ENCODE data around the gene RPL29.
"Not testable (repeated sequence)": the region's sequence is repeated elsewhere in the genome, so short reads cannot be mapped to it uniquely, and the experiment has no call there.

The RPL29 gene

GRCh38 chr3:51997172-51997571, 1.5 kb upstream of the RPL29 start:
- DNase-seq (ENCODE audit: low read depth, low spot score): no peak
- Histone ChIP-seq H3K4me3 (ENCODE audit: insufficient read length, low read depth) (no peak overlapping the region), H3K27me3 (ENCODE audit: insufficient read depth, insufficient read length) (peaks cover 5% of the 10 kb centered on the region), H3K9ac (ENCODE audit: insufficient read length, low read depth) (no peak overlapping the region), H3K9me3 (ENCODE audit: insufficient read depth, low read length) (no peaks in the 10 kb centered on the region), H3K4me1 (ENCODE audit: insufficient read depth, insufficient read length) (peaks cover 13% of the 10 kb centered on the region), H3K36me3 (ENCODE audit: insufficient read depth, insufficient read length, low read length) (peaks cover 32% of the 10 kb centered on the region)
- TF ChIP-seq SUZ12 (IDR thresholded peaks at IDR 0.05; ENCODE audit: extremely low read depth, insufficient read depth, insufficient read length) (no peak), ZNF274 (IDR thresholded peaks at IDR 0.05; ENCODE audit: low read depth, low read length) (no peak), YY1 (IDR thresholded peaks at IDR 0.05; ENCODE audit: insufficient read depth, insufficient read length) (no peak)

GRCh38 chr3:51994530-51994929, 1.2 kb downstream of the RPL29 start:
- peaks cover 43% of the 10 kb centered on the region for H3K36me3 ChIP-seq (ENCODE audit: insufficient read depth, insufficient read length, low read length)
- peaks cover 13% of the 10 kb centered on the region for H3K4me1 ChIP-seq (ENCODE audit: insufficient read depth, insufficient read length)
- no peaks in the 10 kb centered on the region for H3K9me3 ChIP-seq (ENCODE audit: insufficient read depth, low read length)
- peak overlapping the region; percentile 99 for H3K9ac ChIP-seq (ENCODE audit: insufficient read length, low read depth)
- H3K27me3 ChIP-seq (ENCODE audit: insufficient read depth, insufficient read length): no peaks in the 10 kb centered on the region
- DNase-seq (ENCODE audit: low read depth, low spot score): no peak
- peak overlapping the region; percentile 98 for H3K4me3 ChIP-seq (ENCODE audit: insufficient read length, low read depth)
- TF ChIP-seq ZNF274 (IDR thresholded peaks at IDR 0.05; ENCODE audit: low read depth, low read length) (no peak), SUZ12 (IDR thresholded peaks at IDR 0.05; ENCODE audit: extremely low read depth, insufficient read depth, insufficient read length) (no peak), YY1 (IDR thresholded peaks at IDR 0.05; ENCODE audit: insufficient read depth, insufficient read length) (no peak)

DNA sequence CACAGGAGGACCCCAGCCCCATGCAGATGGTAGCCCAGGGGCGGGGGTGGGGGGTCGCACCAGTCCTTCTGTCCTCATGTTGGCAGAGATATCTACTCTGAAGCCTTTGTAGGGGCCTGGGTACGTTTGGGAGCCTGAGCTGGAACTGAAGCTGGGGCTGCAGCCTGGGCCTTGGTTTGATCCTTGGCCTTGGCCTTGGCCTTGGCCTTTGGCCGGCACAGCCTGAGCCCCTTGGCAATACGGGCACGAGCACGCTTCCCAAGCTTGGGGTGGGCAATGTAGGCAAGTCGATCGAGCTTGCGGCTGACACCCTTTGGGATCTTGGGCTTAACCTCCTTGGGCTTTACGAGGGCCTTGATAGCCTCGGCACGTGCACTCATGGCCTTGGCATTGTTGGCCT, 2.0 kb downstream of the RPL29 start:
- H3K4me3 ChIP-seq (ENCODE audit: insufficient read length, low read depth); DNase-seq (ENCODE audit: low read depth, low spot score); H3K9ac ChIP-seq (ENCODE audit: insufficient read length, low read depth); H3K9me3 ChIP-seq (ENCODE audit: insufficient read depth, low read length); H3K27me3 ChIP-seq (ENCODE audit: insufficient read depth, insufficient read length): not testable (repeated sequence)
- Histone ChIP-seq H3K36me3 (ENCODE audit: insufficient read depth, insufficient read length, low read length) (peaks cover 46% of the 10 kb centered on the region), H3K4me1 (ENCODE audit: insufficient read depth, insufficient read length) (peaks cover 20% of the 10 kb centered on the region)

- Histone ChIP-seq H3K4me1 (ENCODE audit: insufficient read depth, insufficient read length) (peaks cover 25% of the 10 kb centered on the region), H3K9me3 (ENCODE audit: insufficient read depth, low read length) (no peaks in the 10 kb centered on the region), H3K36me3 (ENCODE audit: insufficient read depth, insufficient read length, low read length) (peaks cover 46% of the 10 kb centered on the region), H3K27me3 (ENCODE audit: insufficient read depth, insufficient read length) (no peaks in the 10 kb centered on the region), H3K9ac (ENCODE audit: insufficient read length, low read depth) (no peak overlapping the region), H3K4me3 (ENCODE audit: insufficient read length, low read depth) (no peak overlapping the region)
- TF ChIP-seq ZNF274 (IDR thresholded peaks at IDR 0.05; ENCODE audit: low read depth, low read length) (no peak), SUZ12 (IDR thresholded peaks at IDR 0.05; ENCODE audit: extremely low read depth, insufficient read depth, insufficient read length) (no peak), YY1 (IDR thresholded peaks at IDR 0.05; ENCODE audit: insufficient read depth, insufficient read length) (no peak)
- DNase-seq (ENCODE audit: low read depth, low spot score): no peak
Measured at GRCh38 chr3:51992017-51992682, 3.5 kb downstream of the RPL29 start.

DNA sequence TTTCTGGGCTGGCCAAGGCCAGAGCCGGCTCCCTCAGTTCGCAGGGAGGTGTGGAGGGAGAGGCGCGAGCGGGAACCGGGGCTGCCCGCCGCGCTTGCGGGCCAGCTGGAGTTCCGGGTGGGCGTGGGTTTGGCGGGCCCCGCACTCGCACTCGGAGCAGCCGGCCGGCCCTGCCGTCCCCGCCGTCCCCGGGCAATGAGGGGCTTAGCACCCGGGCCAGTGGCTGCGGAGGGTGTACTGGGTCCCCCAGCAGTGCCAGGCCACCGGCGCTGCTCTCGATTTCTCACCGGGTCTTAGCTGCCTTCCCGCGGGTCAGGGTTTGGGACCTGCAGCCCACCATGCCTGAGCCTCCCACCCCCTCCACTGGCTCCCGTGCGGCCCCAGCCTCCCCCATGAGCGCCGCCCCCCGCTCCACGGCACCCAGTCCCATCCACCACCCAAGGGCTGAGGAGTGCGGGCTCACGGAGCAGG, 5.2 kb downstream of the RPL29 start:
- not testable (repeated sequence) for H3K27me3 ChIP-seq (ENCODE audit: insufficient read depth, insufficient read length); H3K9ac ChIP-seq (ENCODE audit: insufficient read length, low read depth); DNase-seq (ENCODE audit: low read depth, low spot score); H3K9me3 ChIP-seq (ENCODE audit: insufficient read depth, low read length); H3K4me3 ChIP-seq (ENCODE audit: insufficient read length, low read depth)
- Histone ChIP-seq H3K36me3 (ENCODE audit: insufficient read depth, insufficient read length, low read length) (peaks cover 46% of the 10 kb centered on the region), H3K4me1 (ENCODE audit: insufficient read depth, insufficient read length) (peaks cover 27% of the 10 kb centered on the region)

DNA sequence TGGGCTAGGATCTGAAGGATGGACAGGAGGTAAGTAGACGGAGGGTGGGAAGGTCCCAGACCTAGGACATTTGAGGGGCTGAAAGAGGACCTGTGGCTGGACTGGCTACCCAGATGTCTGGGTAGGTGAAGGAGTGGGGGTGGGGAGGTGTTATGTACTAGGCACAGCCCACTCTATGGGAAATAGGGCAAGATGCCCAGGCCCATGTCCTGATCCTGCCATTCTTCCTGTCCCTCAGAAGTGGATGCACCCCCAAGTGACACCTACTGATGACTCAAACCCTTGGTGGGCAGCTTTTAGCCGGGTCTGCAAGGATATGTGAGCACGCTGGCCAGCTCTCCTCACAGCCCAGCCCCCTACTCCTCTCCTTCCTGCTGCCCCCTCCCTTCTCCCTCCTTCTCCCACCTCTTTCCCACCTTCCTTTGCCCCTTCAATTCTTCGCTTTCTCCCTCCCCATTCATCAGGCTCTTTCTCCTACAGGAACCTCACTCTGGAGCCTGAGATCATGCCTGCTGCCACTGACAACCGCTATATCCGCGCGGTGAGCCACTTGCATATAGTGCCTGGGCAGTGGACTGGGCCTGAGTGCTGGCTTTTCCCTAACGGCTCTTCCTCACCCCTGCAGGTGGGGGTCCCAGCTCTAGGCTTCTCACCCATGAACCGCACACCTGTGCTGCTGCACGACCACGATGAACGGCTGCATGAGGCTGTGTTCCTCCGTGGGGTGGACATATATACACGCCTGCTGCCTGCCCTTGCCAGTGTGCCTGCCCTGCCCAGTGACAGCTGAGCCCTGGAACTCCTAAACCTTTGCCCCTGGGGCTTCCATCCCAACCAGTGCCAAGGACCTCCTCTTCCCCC, 7.2 kb downstream of the RPL29 start:
- Histone ChIP-seq H3K36me3 (ENCODE audit: insufficient read depth, insufficient read length, low read length) (peaks cover 26% of the 10 kb centered on the region), H3K4me3 (ENCODE audit: insufficient read length, low read depth) (no peak overlapping the region), H3K9me3 (ENCODE audit: insufficient read depth, low read length) (no peaks in the 10 kb centered on the region), H3K9ac (ENCODE audit: insufficient read length, low read depth) (no peak overlapping the region), H3K27me3 (ENCODE audit: insufficient read depth, insufficient read length) (no peaks in the 10 kb centered on the region), H3K4me1 (ENCODE audit: insufficient read depth, insufficient read length) (peaks cover 31% of the 10 kb centered on the region)
- no peak for TF ChIP-seq YY1 (IDR thresholded peaks at IDR 0.05; ENCODE audit: insufficient read depth, insufficient read length)
- TF ChIP-seq ZNF274 (IDR thresholded peaks at IDR 0.05; ENCODE audit: low read depth, low read length): no peak
- no peak for TF ChIP-seq SUZ12 (IDR thresholded peaks at IDR 0.05; ENCODE audit: extremely low read depth, insufficient read depth, insufficient read length)
- DNase-seq (ENCODE audit: low read depth, low spot score): no peak

- peaks cover 32% of the 10 kb centered on the region for H3K4me1 ChIP-seq (ENCODE audit: insufficient read depth, insufficient read length)
- no peak for TF ChIP-seq YY1 (IDR thresholded peaks at IDR 0.05; ENCODE audit: insufficient read depth, insufficient read length)
- TF ChIP-seq SUZ12 (IDR thresholded peaks at IDR 0.05; ENCODE audit: extremely low read depth, insufficient read depth, insufficient read length): no peak
- no peak for TF ChIP-seq ZNF274 (IDR thresholded peaks at IDR 0.05; ENCODE audit: low read depth, low read length)
- DNase-seq (ENCODE audit: low read depth, low spot score): no peak
- H3K9me3 ChIP-seq (ENCODE audit: insufficient read depth, low read length): no peaks in the 10 kb centered on the region
- H3K9ac ChIP-seq (ENCODE audit: insufficient read length, low read depth): no peak overlapping the region
- H3K4me3 ChIP-seq (ENCODE audit: insufficient read length, low read depth): no peak overlapping the region
- H3K27me3 ChIP-seq (ENCODE audit: insufficient read depth, insufficient read length): no peaks in the 10 kb centered on the region
- H3K36me3 ChIP-seq (ENCODE audit: insufficient read depth, insufficient read length, low read length): peaks cover 18% of the 10 kb centered on the region
Measured at GRCh38 chr3:51987568-51987967, 8.1 kb downstream of the RPL29 start.

All from NT2/D1 (cell line).